Stimulated activated naive B cell treated with anti-CD40 and anti-IgM and Interleukin-4, amounts not matched to agents 10 μg/mL and 1 μg/mL and 100 μg/mL, for 72 hours (primary cell): ENCODE measurements around the gene ZBTB16.

Source experiments
- ATAC-seq, 2 donors: fragments of 150-1000 bp; cut with Tn5 transposase; replicated peaks; 2 replicates each; pipeline ENCODE4 v1.10.0; 2021; ENCODE audit warnings: moderate library complexity in 1 of 2
- DNase-seq: peaks from one replicate; pipeline ENCODE4 v3.0.0; 2021
- H3K27ac Mint-ChIP-seq: one replicate; pipeline ENCODE4 v1.8.0; 2022; ENCODE audit warnings: mild to moderate bottlenecking, mixed read lengths
- H3K27me3 Mint-ChIP-seq, 2 donors: one replicate each; pipeline ENCODE4 v1.8.0; 2022; ENCODE audit warnings: mixed read lengths in 2 of 2
- H3K36me3 Mint-ChIP-seq, 2 donors: one replicate each; pipeline ENCODE4 v1.8.0; 2022; ENCODE audit warnings: mixed read lengths in 2 of 2, mild to moderate bottlenecking in 1 of 2
- H3K4me1 Mint-ChIP-seq, 2 donors: one replicate each; pipeline ENCODE4 v1.8.0; 2022; ENCODE audit warnings: mixed read lengths in 2 of 2, mild to moderate bottlenecking in 1 of 2
- H3K4me3 Mint-ChIP-seq, 2 donors: one replicate each; pipeline ENCODE4 v1.8.0; 2022; ENCODE audit warnings: mild to moderate bottlenecking in 2 of 2, mixed read lengths in 2 of 2, moderate library complexity in 1 of 2
- H3K9me3 Mint-ChIP-seq, 2 donors: one replicate each; pipeline ENCODE4 v1.8.0; 2022; ENCODE audit warnings: mixed read lengths in 2 of 2, mild to moderate bottlenecking in 1 of 2

ZBTB16 gene

DNA sequence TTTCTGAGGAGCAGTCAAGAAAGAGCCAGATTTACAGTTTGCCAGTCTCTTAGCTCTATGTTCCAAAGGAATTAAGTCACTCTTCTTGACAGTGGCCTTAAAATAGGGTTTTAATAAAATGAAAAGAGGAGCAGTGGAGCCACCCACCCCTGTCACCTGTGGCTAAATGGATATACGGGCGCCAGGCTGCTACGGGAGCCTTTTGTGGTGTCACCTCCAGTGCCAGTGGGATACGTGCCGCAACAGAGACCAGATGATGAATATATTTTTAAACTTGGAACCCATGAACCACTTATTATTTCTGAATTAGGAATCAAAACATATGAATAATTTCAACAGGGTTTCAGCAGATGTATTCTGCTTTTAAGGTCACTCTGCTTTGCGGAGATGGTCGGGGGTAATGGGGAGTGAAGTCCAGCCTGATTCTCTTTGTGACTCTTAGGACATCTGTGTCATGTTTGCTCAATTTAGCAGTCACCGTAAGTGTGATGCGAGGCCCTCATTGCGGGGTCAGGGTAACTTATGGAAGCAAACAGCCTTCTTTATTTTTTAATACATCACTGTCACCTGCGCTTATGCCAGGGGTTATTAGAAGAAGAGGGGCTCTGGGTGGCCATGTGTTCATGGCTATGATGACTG, 64.3 kb downstream of the ZBTB16 start:
- H3K4me3 Mint-ChIP-seq = no peak overlapping the region
- peaks cover 4 to 10% of the 10 kb centered on the region in 2 donors for H3K4me1 Mint-ChIP-seq
- DNase-seq = no peak
- H3K27me3 Mint-ChIP-seq = peaks cover 0 to 4% of the 10 kb centered on the region in 2 donors
- no peak for ATAC-seq
- H3K36me3 Mint-ChIP-seq = peaks cover 0 to 10% of the 10 kb centered on the region in 2 donors
- no peak overlapping the region for H3K27ac Mint-ChIP-seq
- no peaks in the 10 kb centered on the region for H3K9me3 Mint-ChIP-seq

DNA sequence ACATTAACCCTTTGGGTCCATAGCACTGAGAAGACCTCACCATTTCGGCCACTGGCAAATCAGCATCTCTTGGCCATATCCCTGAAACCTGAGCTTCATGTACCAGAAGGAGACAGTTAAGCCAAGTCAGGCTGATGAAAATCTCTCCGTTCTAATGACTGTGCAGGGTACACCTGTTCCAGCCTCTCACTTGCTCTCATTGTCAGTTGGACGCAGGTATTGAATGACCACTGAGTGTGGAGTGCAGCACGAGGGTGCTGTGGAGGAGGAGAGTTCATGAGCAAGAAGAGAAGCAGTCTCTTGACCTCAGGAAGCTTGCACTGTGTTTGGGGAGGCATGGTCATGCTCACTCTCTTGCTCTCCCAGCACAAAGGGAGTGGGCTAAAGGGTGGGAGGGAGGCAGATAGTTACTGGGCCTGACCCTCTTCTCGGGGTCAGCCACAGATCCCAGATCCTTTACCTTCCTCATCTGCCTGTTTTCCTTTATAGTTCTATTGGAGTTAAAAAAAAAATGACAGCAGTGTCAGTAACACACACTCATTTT, 65.2 kb downstream of the ZBTB16 start:
- Mint-ChIP-seq H3K36me3 (peaks cover 0 to 10% of the 10 kb centered on the region in 2 donors), H3K27me3 (peaks cover 0 to 4% of the 10 kb centered on the region in 2 donors), H3K9me3 (no peaks in the 10 kb centered on the region), H3K4me3 (no peak overlapping the region), H3K4me1 (peaks cover 5 to 14% of the 10 kb centered on the region in 2 donors), H3K27ac (no peak overlapping the region)
- ATAC-seq (no peak), DNase-seq (no peak)

DNA sequence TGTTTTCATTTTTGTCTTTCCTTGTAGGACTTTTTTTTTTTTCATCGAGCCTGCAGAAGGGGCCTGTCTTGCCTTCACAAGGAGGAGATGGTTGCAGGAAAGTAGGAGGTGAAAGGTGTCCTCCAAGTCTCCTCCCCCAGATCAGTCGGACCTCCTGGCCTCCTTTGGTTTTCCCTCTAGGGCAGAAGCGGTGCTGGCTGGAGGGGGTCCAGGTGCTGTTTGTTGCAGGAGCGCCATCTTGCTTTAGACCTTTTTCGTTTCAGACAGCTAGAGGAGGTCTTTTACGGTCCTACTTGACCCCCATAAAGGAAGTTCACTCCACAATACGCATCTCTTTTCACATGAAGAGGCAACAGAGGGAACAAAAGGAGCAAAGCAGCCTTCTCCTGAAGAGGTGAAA, 66.0 kb downstream of the ZBTB16 start:
- ATAC-seq (no peak), DNase-seq (no peak)
- peaks cover 0 to 10% of the 10 kb centered on the region in 2 donors for H3K36me3 Mint-ChIP-seq
- H3K27me3 Mint-ChIP-seq = peaks cover 0 to 4% of the 10 kb centered on the region in 2 donors
- H3K27ac Mint-ChIP-seq = no peak overlapping the region
- peaks cover 6 to 23% of the 10 kb centered on the region in 2 donors for H3K4me1 Mint-ChIP-seq
- H3K4me3 Mint-ChIP-seq = no peak overlapping the region
- H3K9me3 Mint-ChIP-seq = no peaks in the 10 kb centered on the region

DNA sequence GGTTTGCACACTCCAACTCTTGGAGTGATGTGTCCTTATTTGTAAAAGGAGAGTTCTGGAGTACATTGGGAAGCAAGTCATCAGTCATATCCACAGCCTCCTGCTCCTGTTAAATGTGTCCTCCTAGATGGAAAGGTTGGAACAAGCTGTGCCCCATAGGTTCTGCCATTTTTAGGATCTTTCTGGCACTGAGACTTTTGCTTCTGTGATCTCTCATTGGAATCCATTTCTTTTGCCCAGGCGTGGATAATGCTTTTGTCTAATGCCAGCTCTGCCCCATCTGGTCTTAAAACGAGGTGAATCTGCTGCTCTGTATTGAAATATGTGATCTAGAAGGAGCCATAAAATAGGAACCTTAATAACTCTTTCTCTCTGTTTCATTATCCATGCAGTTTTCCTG, 66.4 kb downstream of the ZBTB16 start:
- H3K4me3 Mint-ChIP-seq = no peak overlapping the region
- no peak overlapping the region for H3K27ac Mint-ChIP-seq
- ATAC-seq = no peak
- DNase-seq = no peak
- peaks cover 6 to 27% of the 10 kb centered on the region in 2 donors for H3K4me1 Mint-ChIP-seq
- H3K36me3 Mint-ChIP-seq = peaks cover 0 to 10% of the 10 kb centered on the region in 2 donors
- peaks cover 0 to 4% of the 10 kb centered on the region in 2 donors for H3K27me3 Mint-ChIP-seq
- H3K9me3 Mint-ChIP-seq = no peaks in the 10 kb centered on the region

DNA sequence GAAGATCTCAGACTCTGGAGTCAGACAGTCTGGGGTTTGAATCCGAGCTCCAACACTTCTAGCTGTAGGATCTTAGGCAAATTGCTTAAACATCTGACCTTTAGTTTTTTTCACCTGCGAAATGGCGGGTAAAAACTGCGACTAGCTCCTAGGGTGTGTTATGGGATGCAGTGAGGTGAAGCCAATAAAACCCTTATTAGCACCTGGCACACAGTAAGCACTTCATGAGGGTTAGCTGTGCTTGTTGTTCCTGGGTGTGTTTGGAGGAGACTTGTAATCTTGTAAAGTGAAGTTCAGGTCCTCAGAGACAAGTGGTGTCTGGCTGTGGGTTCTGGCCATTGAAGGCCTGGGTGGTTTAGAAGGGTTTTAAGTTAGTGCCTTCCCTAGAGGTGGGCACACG, 68.9 kb downstream of the ZBTB16 start:
- DNase-seq (no peak), ATAC-seq (no peak)
- Mint-ChIP-seq H3K27ac (no peak overlapping the region), H3K4me3 (no peak overlapping the region), H3K27me3 (peaks cover 0 to 4% of the 10 kb centered on the region in 2 donors), H3K36me3 (peaks cover 0 to 10% of the 10 kb centered on the region in 2 donors), H3K4me1 (peaks cover 9 to 28% of the 10 kb centered on the region in 2 donors), H3K9me3 (no peaks in the 10 kb centered on the region)

DNA sequence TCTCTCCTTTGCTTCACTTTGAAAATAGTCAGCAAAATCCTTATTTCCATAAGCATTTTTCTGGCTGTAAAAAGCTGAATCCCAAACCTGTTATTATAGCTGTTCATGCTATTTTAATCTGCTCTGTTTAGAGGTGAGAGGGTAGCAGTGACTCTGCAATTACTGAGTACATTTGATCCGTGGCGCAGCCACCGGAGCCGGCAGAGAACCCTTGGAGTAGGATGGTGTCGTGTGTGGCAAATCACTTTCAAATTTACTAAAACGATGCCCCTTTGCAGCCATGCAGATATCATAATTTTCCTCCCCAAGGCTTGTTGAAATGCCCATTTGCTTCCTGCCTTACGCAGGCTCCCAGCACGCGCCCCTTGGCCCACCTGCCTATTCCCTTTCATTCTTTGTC, 69.6 kb downstream of the ZBTB16 start:
- DNase-seq (no peak), ATAC-seq (no peak)
- Mint-ChIP-seq H3K27ac (no peak overlapping the region), H3K4me3 (no peak overlapping the region), H3K36me3 (peaks cover 0 to 10% of the 10 kb centered on the region in 2 donors), H3K27me3 (peaks cover 0 to 4% of the 10 kb centered on the region in 2 donors), H3K4me1 (peaks cover 9 to 28% of the 10 kb centered on the region in 2 donors), H3K9me3 (no peaks in the 10 kb centered on the region)

DNA sequence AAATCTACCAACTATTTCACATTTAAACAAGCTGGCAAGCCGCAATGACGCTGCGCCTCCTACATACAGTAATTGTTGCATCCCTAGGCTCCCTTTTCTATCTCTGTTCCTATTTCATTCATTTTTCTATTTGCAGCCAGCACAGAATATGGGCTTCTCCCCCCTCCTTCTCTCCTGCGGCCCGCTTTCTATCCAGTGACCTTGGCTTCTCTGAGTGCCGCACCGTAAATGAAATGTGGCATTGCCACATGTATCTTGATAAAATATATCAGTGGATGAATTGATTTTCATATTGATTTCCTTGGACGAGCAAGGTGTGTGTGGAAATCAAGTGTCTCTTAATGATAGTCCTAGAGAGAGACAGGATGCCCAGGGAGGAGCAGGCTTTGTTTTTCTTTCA, 70.2 kb downstream of the ZBTB16 start:
- no peak overlapping the region for H3K4me3 Mint-ChIP-seq
- H3K36me3 Mint-ChIP-seq = peaks cover 0 to 10% of the 10 kb centered on the region in 2 donors
- no peak for ATAC-seq
- H3K9me3 Mint-ChIP-seq = no peaks in the 10 kb centered on the region
- no peak for DNase-seq
- H3K27ac Mint-ChIP-seq = no peak overlapping the region
- peaks cover 9 to 28% of the 10 kb centered on the region in 2 donors for H3K4me1 Mint-ChIP-seq
- peaks cover 0 to 4% of the 10 kb centered on the region in 2 donors for H3K27me3 Mint-ChIP-seq

DNA sequence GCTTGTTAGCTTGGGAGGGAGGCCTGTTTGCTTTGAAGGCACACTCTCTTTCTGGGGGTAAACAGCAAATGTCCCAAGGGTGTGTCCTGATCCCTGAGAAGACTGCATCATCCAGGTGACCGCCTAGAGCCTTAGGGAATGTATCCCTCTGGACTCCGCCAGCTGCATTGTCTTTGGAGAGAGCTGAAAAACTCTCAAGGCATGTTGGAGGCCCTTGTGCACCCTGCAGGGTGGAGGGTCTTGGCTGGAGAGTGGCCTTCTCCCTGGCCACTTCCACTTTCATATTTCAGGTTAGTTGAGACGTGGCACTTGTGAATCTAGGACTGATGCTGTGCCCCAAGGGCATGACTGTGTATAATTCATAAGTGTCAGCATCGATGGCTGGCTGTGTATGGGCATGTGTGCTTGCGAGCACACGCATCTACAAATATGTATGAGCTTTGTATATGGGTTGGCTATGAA, 70.6 kb downstream of the ZBTB16 start:
- no peak for DNase-seq
- Mint-ChIP-seq H3K4me1 (peaks cover 9 to 31% of the 10 kb centered on the region in 2 donors), H3K27me3 (peaks cover 0 to 4% of the 10 kb centered on the region in 2 donors), H3K36me3 (peaks cover 0 to 10% of the 10 kb centered on the region in 2 donors), H3K27ac (no peak overlapping the region), H3K4me3 (no peak overlapping the region), H3K9me3 (no peaks in the 10 kb centered on the region)
- ATAC-seq = no peak

DNA sequence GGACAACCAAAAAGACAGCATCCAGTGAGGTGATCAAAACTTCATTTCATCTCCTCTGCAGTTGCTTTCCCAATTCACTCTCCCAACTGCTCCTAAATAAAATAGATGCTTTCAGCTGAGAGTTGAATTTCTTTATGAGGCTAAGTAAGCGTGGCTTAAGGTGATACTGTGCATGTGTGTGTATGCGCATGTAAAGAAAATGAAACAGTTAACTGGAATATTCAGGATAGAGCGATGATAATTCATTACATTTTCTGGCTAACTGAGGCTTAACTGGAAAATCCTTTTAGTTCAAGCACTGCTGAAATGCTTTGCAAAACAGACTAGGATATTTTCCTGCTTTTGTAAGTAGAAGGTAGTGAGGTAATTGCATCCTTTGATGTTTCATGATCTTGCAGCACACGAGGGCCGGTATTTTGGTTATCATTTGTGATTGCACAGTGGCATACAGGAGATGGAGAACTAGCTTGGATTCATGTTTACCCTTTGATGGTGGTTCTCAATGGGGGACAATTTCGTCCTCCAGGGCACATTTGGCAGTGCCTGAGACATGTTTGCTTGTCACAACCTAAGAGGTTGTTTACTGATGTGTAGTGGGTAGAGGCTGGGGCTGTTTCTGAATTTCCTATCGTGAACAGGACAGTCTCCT, 71.2 kb downstream of the ZBTB16 start:
- H3K27ac Mint-ChIP-seq = no peak overlapping the region
- no peaks in the 10 kb centered on the region for H3K9me3 Mint-ChIP-seq
- H3K4me3 Mint-ChIP-seq = no peak overlapping the region
- H3K36me3 Mint-ChIP-seq = peaks cover 0 to 6% of the 10 kb centered on the region in 2 donors
- peaks cover 0 to 4% of the 10 kb centered on the region in 2 donors for H3K27me3 Mint-ChIP-seq
- ATAC-seq (no peak), DNase-seq (no peak)
- peaks cover 13 to 33% of the 10 kb centered on the region in 2 donors for H3K4me1 Mint-ChIP-seq

DNA sequence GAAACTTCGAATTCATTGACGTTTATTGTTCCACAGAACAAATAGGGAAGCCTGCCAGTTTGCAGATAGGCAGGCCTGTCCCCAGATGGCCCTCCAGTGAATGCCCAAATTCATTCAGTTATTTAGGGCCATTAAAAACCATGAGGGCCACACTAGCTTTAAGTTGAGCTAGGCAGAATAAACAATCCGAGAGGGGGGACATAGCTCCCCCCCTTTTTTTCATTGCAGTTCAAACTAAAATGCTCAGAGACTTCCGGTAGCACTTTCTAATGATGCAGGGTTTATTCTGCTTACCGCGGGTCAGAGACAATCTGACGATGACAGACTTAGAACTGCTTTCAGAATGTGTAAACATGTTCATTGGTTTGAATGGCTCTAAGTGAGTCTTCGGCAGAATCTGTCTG, 72.0 kb downstream of the ZBTB16 start:
- H3K36me3 Mint-ChIP-seq = peaks cover 0 to 3% of the 10 kb centered on the region in 2 donors
- DNase-seq (no peak), ATAC-seq (peak; percentile 88 to 89)
- no peaks in the 10 kb centered on the region for H3K9me3 Mint-ChIP-seq
- H3K27me3 Mint-ChIP-seq = peaks cover 0 to 1% of the 10 kb centered on the region in 2 donors
- peak overlapping the region in 1 of 2 donors; percentile 23 for H3K4me3 Mint-ChIP-seq
- H3K4me1 Mint-ChIP-seq = peaks cover 18 to 40% of the 10 kb centered on the region in 2 donors
- H3K27ac Mint-ChIP-seq = peak overlapping the region; percentile 2

DNA sequence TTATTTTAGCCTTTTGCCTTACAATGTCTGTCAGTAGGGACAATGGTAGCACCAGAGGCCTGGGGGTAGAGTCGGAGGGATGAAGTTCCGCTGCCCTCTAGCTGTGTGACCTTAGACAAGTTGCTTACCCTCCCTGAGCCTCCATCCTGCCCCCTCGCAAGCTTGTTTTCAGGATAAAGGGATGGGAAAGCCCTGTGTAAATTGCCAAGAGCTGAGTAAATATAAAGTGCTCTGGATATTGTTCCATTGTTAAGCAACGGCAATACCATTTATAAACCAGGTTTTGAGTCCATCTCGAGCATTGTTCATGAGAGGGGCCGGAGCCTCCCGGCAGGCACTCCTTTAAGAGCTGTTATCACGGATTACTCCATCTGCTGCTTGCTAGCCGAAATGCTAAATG, 72.9 kb downstream of the ZBTB16 start:
- H3K27me3 Mint-ChIP-seq = no peaks in the 10 kb centered on the region
- ATAC-seq = no peak
- H3K36me3 Mint-ChIP-seq = no peaks in the 10 kb centered on the region
- H3K4me3 Mint-ChIP-seq = no peak overlapping the region
- no peak overlapping the region for H3K27ac Mint-ChIP-seq
- H3K9me3 Mint-ChIP-seq = no peaks in the 10 kb centered on the region
- DNase-seq = no peak
- H3K4me1 Mint-ChIP-seq = peaks cover 22 to 50% of the 10 kb centered on the region in 2 donors

DNA sequence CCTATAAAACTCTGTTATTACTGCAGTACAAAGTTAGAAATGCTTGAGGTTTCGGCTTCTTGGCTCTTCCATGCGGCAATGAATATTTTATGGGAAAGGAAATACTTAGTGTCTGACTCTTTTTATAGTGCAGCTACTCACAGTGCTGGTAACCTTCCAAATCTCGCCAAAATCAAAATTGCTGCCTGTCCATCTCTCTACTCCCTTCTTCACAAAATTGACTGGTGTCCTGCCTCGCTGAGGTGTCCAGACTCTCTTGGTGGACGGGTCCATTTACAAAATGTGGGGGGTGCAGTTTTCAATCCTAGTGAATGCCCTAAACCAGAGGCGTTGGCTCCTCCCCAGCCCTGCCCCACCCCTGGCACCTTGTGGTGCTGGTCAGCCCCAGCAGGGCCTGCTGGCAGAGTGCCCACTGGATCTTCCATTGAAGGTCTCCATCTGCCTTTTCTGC, 73.5 kb downstream of the ZBTB16 start:
- H3K4me3 Mint-ChIP-seq = no peak overlapping the region
- peaks cover 0 to 2% of the 10 kb centered on the region in 2 donors for H3K9me3 Mint-ChIP-seq
- no peak for DNase-seq
- H3K36me3 Mint-ChIP-seq = peaks cover 0 to 3% of the 10 kb centered on the region in 2 donors
- ATAC-seq = no peak
- H3K27me3 Mint-ChIP-seq = no peaks in the 10 kb centered on the region
- H3K27ac Mint-ChIP-seq = no peak overlapping the region
- peaks cover 26 to 55% of the 10 kb centered on the region in 2 donors for H3K4me1 Mint-ChIP-seq

DNA sequence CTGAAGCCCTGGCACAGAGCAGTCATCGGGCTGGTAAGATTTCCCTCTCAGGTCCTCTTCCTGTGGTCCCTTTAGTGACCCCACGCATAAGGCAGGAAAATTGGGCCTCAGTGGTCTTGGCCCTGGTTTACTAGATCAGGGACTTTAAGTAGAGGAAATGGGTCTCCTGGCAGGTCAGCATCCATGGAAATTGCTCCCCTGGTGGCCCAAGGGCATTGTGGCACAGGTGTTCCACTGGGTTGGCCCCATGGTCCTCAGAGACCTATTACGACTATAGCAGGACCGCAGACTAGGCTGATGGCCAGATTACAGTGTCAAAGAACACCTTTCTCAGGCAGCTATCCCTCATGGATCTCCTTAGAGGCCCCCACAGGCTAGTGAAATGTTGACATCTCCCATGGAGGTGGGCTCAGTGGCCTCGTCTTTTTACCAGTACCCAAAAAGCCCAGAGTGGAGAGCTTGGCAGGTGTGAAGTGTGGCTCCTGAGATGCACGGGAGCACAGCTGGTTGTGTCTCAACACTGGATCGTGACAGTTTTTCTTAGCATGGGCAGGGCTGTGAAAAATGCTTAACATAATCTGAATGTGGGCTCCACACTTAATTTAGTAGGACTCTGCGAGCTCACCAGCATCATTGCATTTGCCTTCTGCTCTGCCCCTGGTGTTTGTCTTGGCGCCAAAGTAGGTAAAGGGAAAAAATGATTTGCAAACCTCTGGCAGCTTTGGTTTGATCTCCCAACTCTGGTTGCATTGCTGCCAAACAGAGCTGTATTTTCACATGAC, 74.2 kb downstream of the ZBTB16 start:
- peaks cover 0 to 2% of the 10 kb centered on the region in 2 donors for H3K9me3 Mint-ChIP-seq
- H3K4me3 Mint-ChIP-seq = no peak overlapping the region
- H3K36me3 Mint-ChIP-seq = peaks cover 0 to 3% of the 10 kb centered on the region in 2 donors
- DNase-seq = no peak
- H3K27me3 Mint-ChIP-seq = no peaks in the 10 kb centered on the region
- ATAC-seq = no peak
- no peak overlapping the region for H3K27ac Mint-ChIP-seq
- peaks cover 29 to 63% of the 10 kb centered on the region in 2 donors for H3K4me1 Mint-ChIP-seq

DNA sequence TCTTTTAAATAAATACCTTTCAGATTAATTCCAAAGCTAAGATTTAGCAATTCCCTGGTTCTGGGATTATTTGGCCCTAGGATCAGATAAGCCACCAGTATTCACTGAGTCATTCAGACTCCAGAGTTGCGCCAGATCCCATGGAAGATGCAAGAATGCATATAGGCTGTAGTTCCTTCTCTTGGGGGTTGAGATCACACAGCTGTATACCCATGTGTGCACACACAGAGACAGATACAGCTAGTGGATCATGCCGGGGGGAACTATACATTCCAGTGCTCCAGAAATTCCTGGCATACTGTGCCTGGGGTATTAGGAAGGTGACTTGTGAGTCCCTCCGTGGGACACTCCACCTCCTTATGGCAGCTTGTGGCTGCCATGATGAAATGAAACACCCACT, 75.4 kb downstream of the ZBTB16 start:
- peaks cover 0 to 2% of the 10 kb centered on the region in 2 donors for H3K9me3 Mint-ChIP-seq
- peaks cover 34 to 68% of the 10 kb centered on the region in 2 donors for H3K4me1 Mint-ChIP-seq
- ATAC-seq (no peak), DNase-seq (no peak)
- H3K4me3 Mint-ChIP-seq = no peak overlapping the region
- no peaks in the 10 kb centered on the region for H3K27me3 Mint-ChIP-seq
- peak overlapping the region; percentile 27 for H3K27ac Mint-ChIP-seq
- peaks cover 0 to 3% of the 10 kb centered on the region in 2 donors for H3K36me3 Mint-ChIP-seq
